Measurements from ENCODE around the gene GPRC5C.

DNA sequence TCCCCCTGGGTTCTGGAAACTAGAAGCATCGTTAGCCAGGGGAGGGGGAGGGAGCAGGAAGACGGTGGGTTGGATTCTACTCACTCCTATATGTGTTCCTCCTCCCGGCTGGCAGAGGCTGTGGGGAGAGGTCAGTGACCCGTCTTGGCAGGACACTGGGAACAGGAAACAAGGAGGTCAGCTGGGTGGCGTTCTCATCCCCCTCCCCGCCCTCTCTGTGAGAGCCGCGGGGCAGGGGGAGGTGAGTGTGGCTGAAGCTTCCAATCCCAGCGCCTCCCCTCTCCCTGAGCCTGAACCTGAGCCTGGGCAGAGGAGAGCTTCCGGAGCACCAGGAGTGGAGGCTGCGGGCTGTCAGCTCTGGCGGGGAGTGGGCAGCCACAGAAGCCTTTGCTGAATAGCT, 12.5 kb downstream of the GPRC5C start:
- TF ChIP-seq EZH2 (IDR thresholded peaks at IDR 0.05; ENCODE audit: insufficient read depth, poor library complexity, severe bottlenecking): no peak
- TF ChIP-seq EZH2phosphoT487 (IDR thresholded peaks at IDR 0.05; ENCODE audit: insufficient read depth, low read depth): no peak

Data from GM23248 (cell line).